Esophagus squamous epithelium (tissue), 4 donors: Measurements from ENCODE around the gene HHIPL1.

Experiments used
- POLR2A ChIP-seq, 4 donors: fragments of 450-650 bp; IDR thresholded peaks; one replicate each; pipeline ENCODE4 v1.6.1; 2017; ENCODE audit warnings: antibody characterized with exemption in 4 of 4, mild to moderate bottlenecking in 4 of 4, moderate library complexity in 3 of 4
- TF ChIP-seq, protein P1 (sequence below), 6 experiments: fragments of 450-650 bp in 4 of 6; fragments of 200-600 bp in 2 of 6; sonication (generic) in 2 of 6; IDR thresholded peaks; one replicate each; pipeline ENCODE4 v1.5.1; 2016 to 2019; ENCODE audit warnings: antibody characterized with exemption in 6 of 6, mild to moderate bottlenecking in 4 of 6, moderate library complexity in 4 of 6

- TF ChIP-seq, protein P1, sequence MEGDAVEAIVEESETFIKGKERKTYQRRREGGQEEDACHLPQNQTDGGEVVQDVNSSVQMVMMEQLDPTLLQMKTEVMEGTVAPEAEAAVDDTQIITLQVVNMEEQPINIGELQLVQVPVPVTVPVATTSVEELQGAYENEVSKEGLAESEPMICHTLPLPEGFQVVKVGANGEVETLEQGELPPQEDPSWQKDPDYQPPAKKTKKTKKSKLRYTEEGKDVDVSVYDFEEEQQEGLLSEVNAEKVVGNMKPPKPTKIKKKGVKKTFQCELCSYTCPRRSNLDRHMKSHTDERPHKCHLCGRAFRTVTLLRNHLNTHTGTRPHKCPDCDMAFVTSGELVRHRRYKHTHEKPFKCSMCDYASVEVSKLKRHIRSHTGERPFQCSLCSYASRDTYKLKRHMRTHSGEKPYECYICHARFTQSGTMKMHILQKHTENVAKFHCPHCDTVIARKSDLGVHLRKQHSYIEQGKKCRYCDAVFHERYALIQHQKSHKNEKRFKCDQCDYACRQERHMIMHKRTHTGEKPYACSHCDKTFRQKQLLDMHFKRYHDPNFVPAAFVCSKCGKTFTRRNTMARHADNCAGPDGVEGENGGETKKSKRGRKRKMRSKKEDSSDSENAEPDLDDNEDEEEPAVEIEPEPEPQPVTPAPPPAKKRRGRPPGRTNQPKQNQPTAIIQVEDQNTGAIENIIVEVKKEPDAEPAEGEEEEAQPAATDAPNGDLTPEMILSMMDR (IDR thresholded peaks at IDR 0.05) = no peak
- no peak for TF ChIP-seq POLR2A (IDR thresholded peaks at IDR 0.05)
Observed at GRCh38 chr14:99679996-99680395, 35.1 kb downstream of the HHIPL1 start.
